HepG2 (cell line): Measurements from ENCODE around the gene NRSN2. TPM values are rescaled to one million over a fixed set of nuclear protein-coding genes. Genes with fewer than 3 reads are reported as not detected.

Experiments used
- ATF1 ChIP-seq: IDR thresholded peaks from 2 replicates; pipeline ENCODE4 v1.6.1; 2016; ENCODE audit warnings: mild to moderate bottlenecking, control low read depth
- ELF3 ChIP-seq: IDR thresholded peaks from 2 replicates; pipeline ENCODE4 v1.6.1; 2016; ENCODE audit warnings: missing genetic modification reagents, missing compliant biosample characterization
- ERF ChIP-seq: IDR thresholded peaks from 2 replicates; pipeline ENCODE4 v1.6.1; 2018; ENCODE audit warnings: missing biosample characterization, missing genetic modification reagents
- HIC2 ChIP-seq: sonication (generic); formaldehyde crosslinking; IDR thresholded peaks from 2 replicates; pipeline ENCODE4 v1.9.0; 2022; ENCODE audit warnings: low read depth, missing genetic modification reagents
- HMGXB3 ChIP-seq: sonication (generic); formaldehyde crosslinking; IDR thresholded peaks from 2 replicates; pipeline ENCODE4 v1.4.0; 2020; ENCODE audit warnings: missing genetic modification reagents, borderline replicate concordance
- KDM5B ChIP-seq: sonication (generic); formaldehyde crosslinking; IDR thresholded peaks from 2 replicates; pipeline ENCODE4 v1.4.0; 2020; ENCODE audit warnings: missing genetic modification reagents, mild to moderate bottlenecking, borderline replicate concordance
- MED8 ChIP-seq: sonication (generic); formaldehyde crosslinking; IDR thresholded peaks from 2 replicates; pipeline ENCODE4 v1.8.1; 2023; ENCODE audit warnings: mild to moderate bottlenecking, missing genetic modification reagents; ENCODE audit not compliant: insufficient replicate concordance
- NRL ChIP-seq: sonication (generic); formaldehyde crosslinking; IDR thresholded peaks from 2 replicates; pipeline ENCODE4 v1.5.0; 2020; ENCODE audit warnings: missing genetic modification reagents, mild to moderate bottlenecking, moderate library complexity, borderline replicate concordance
- SMAD1 ChIP-seq: sonication (generic); formaldehyde crosslinking; IDR thresholded peaks from 2 replicates; pipeline ENCODE4 v1.4.0; 2020; ENCODE audit warnings: missing genetic modification reagents, low read depth, mild to moderate bottlenecking, borderline replicate concordance
- THAP8 ChIP-seq: sonication (generic); formaldehyde crosslinking; IDR thresholded peaks from 2 replicates; pipeline ENCODE4 v1.5.1; 2020; ENCODE audit warnings: missing genetic modification reagents, mild to moderate bottlenecking, borderline replicate concordance
- TOPORS ChIP-seq: sonication (generic); formaldehyde crosslinking; IDR thresholded peaks from 2 replicates; pipeline ENCODE4 v1.8.0; 2023; ENCODE audit warnings: mild to moderate bottlenecking, missing genetic modification reagents
- ZBTB20 ChIP-seq: sonication (generic); formaldehyde crosslinking; IDR thresholded peaks from 2 replicates; pipeline ENCODE4 v1.8.1; 2023; ENCODE audit warnings: missing genetic modification reagents, low read depth, mild to moderate bottlenecking, borderline replicate concordance
- ZBTB46 ChIP-seq: sonication (generic); formaldehyde crosslinking; IDR thresholded peaks from 2 replicates; pipeline ENCODE4 v1.4.0; 2020; ENCODE audit warnings: mild to moderate bottlenecking, missing genetic modification reagents, borderline replicate concordance
- ZNF160 ChIP-seq: sonication (generic); formaldehyde crosslinking; IDR thresholded peaks from 2 replicates; pipeline ENCODE4 v1.8.0; 2022; ENCODE audit warnings: mild to moderate bottlenecking, inconsistent platforms, missing genetic modification reagents
- ZNF235 ChIP-seq: sonication (generic); formaldehyde crosslinking; IDR thresholded peaks from 2 replicates; pipeline ENCODE4 v1.8.1; 2023; ENCODE audit warnings: mild to moderate bottlenecking, missing genetic modification reagents, borderline replicate concordance
- ZNF382 ChIP-seq: sonication (generic); formaldehyde crosslinking; IDR thresholded peaks from 2 replicates; pipeline ENCODE4 v1.5.0; 2020; ENCODE audit warnings: missing genetic modification reagents, mild to moderate bottlenecking, borderline replicate concordance
- ZNF549 ChIP-seq: sonication (generic); formaldehyde crosslinking; IDR thresholded peaks from 2 replicates; pipeline ENCODE4 v1.5.0; 2020; ENCODE audit warnings: missing genetic modification reagents
- ZNF691 ChIP-seq: sonication (generic); formaldehyde crosslinking; IDR thresholded peaks from 2 replicates; pipeline ENCODE4 v1.4.0; 2020; ENCODE audit warnings: missing genetic modification reagents, low read depth, mild to moderate bottlenecking, borderline replicate concordance
- polyA plus RNA-seq, 8 experiments: library from polyadenylated mRNA; depleted of rRNA in 3 of 8; stranded (reverse) in 7 of 8; unstranded in 1 of 8; fragments of >200 nt; fragmentation: Illumina TruSeq in 4 of 8; extraction: Trizol in 4 of 8; gene quantifications; 2 replicates each; pipeline versions ENCODE4 v1.2.1 to v1.2.3, GENCODE V29; 2011 to 2016; ENCODE audit warnings: low read depth in 4 of 8, missing spikeins in 1 of 8, mixed read lengths in 1 of 8; ENCODE audit not compliant: insufficient read depth in 1 of 8
- total RNA-seq, 5 experiments: library from RNA; depleted of rRNA; stranded (reverse); fragments of >200 nt; fragmentation: Illumina TruSeq; extraction: Trizol; gene quantifications; 2 replicates each; pipeline ENCODE4 v1.2.3, GENCODE V29; 2016; ENCODE audit warnings: low read depth in 1 of 5

NRSN2 gene
- total and polyA plus RNA-seq, 2 of the 13 experiments (the other 11 are each of a cell fraction or from before 2014, with no cell fraction given): 32.3 to 49.4 TPM

- TF ChIP-seq THAP8 (CRISPR knock-in tag): no peak
- TF ChIP-seq SMAD1 (CRISPR knock-in tag): peak; percentile 11; the same call in 1 of the 2 replicates
- TF ChIP-seq ERF (CRISPR knock-in tag): no peak; the same call in 1 of the 2 replicates
- TF ChIP-seq ZNF235: no peak
- no peak; the same call in 1 of the 2 replicates for TF ChIP-seq KDM5B (CRISPR knock-in tag)
- TF ChIP-seq ATF1 (CRISPR knock-in tag): peak; percentile 78
- TF ChIP-seq TOPORS (CRISPR knock-in tag): no peak; the same call in 1 of the 2 replicates
- TF ChIP-seq ZNF691 (CRISPR knock-in tag): 0 out of 2 replicates have a peak, but pooled peaks have one; percentile 10
- TF ChIP-seq ZNF549 (CRISPR knock-in tag): no peak; the same call in 1 of the 2 replicates
- TF ChIP-seq HIC2: no peak
- 0 out of 2 replicates have a peak, but pooled peaks have one; percentile 1 for TF ChIP-seq ZBTB20 (CRISPR knock-in tag)
- TF ChIP-seq ZNF382 (CRISPR knock-in tag): no peak
- TF ChIP-seq ZBTB46 (CRISPR knock-in tag): no peak
- no peak for TF ChIP-seq NRL
- TF ChIP-seq MED8 (CRISPR knock-in tag): peak; percentile 9
- no peak for TF ChIP-seq HMGXB3 (CRISPR knock-in tag)
- TF ChIP-seq ZNF160 (CRISPR knock-in tag): 0 out of 2 replicates have a peak, but pooled peaks have one; percentile 10
- no peak; the same call in 1 of the 2 replicates for TF ChIP-seq ELF3
Observed at GRCh38 chr20:325045-325888, 21.6 kb upstream of the NRSN2 start, which contains the start of gene SOX12 (continued).
